GM18502 (cell line): ENCODE measurements around the gene GRAMD1A.
"Not testable (repeated sequence)": the region's sequence is repeated elsewhere in the genome, so short reads cannot be mapped to it uniquely, and the experiment has no call there.

Experiments
- ATAC-seq: cut with Tn5 transposase; IDR thresholded peaks from one replicate; pipeline ENCODE4 v1.9.1; 2021; ENCODE audit warnings: mild to moderate bottlenecking; ENCODE audit not compliant: unreplicated experiment, poor library complexity

GRAMD1A gene

GRCh38 chr19:35015270-35015953 is 15.3 kb downstream of the GRAMD1A start:
- ATAC-seq = no peak

DNA sequence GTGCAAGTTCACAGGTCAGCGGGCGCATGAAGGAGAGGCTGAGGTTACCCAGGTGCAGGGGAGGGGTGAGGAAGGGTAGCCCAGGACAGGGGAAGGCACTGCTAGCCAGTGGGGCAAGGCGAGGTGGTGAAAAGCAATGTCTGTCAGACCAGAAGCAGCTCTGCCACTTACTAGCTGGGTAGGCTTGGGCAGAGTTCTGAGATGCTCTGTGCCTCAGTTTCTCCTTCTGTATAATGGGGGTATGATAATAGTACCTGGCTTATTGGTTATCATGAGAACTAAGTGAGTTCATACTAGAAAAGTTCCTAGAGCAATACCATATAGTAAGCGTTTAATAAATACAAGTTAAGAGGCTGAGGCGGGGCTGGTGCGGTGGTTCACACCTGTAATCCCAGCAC is 15.8 kb downstream of the GRAMD1A start:
- ATAC-seq = no peak

DNA sequence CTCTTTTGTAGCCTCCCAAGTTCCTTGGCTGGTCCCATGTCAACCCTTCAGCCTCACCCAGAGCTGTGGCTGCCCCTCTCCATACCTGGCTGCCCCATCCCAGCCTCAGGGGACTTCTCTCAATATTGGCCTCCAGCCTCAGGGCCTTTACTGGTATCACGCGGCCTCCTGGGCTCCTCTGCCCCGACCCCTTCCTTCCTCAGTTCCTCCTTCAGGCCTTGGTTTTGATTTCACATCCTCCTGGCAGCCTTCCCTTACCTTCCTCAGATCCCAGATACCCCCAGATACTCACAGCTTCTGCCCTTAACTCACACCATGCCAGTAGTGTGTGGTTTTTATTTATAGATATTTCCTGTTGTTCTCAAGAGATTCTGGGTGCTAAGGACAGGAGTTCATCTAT is 17.4 kb downstream of the GRAMD1A start:
- no peak for ATAC-seq

DNA sequence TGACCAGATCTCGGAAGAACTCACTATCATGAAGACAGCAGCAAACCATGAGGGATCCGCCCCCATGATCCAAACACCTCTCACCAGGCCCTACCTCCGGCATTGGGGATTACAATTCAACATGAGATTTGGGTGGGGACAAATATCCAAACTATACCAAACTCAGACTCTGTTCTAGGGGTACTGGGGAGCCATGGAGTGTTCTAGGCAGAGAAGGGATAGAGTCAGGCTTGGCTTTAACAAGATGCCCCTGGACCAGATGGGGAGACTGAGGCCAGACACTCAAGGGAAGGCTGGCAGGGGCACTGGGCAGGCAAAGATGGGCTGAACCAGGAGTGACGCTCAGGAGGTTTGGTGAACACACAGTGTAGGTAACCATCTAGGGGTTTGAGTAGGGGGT is 18.3 kb downstream of the GRAMD1A start:
- no peak for ATAC-seq

DNA sequence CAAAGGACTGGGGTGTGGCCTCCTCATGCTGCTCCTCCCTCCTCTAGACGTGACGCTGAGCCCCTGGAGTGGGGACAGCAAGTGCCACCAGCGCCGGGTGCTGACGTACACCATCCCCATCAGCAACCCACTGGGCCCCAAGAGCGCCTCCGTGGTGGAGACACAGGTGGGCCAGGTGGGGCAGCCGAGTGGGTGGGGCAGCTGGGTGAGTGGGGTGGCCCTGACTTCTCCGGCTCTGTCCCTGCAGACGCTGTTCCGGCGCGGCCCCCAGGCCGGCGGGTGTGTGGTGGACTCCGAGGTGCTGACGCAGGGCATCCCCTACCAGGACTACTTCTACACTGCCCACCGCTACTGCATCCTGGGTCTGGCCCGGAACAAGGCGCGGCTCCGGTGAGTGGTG is 19.0 kb downstream of the GRAMD1A start:
- no peak for ATAC-seq

- no peak for ATAC-seq
Measured at GRCh38 chr19:35021016-35021415, 20.9 kb downstream of the GRAMD1A start.

DNA sequence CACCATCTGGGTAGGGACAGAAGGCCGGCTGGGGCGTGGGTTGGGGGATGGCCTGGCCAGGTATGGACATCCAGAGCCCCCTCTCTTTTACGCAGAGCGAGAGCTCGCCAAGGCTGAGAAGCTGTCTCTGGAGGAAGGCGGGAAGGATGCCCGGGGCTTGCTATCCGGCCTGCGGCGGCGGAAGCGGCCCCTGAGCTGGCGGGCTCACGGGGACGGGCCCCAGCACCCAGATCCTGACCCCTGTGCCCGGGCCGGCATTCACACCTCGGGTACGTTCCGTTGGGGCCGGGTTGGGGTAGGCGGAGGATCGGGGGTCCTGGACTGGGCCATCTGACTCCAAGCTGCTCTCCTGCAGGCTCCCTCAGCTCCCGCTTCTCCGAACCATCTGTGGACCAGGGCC is 21.5 kb downstream of the GRAMD1A start:
- no peak for ATAC-seq

DNA sequence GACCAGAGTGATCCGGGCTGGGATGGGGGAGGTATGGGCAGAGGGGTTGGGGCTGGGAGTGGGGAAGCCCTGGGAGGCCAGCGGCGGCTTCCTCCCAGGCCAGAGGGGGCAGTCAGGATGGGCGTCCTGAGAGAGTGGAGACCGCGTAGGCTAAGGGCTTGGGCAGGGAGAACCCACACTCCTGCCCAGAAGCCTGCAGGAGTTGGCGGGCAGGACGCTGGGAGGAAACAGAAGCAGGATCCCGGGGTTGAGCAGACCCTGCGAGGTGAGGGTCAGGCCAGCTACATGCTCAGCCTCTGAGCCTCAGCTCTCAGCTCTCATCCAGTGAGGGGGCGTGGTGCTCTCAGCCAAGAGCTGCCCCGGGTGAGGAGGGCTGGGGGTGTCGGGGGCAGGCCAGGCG is 22.3 kb downstream of the GRAMD1A start:
- ATAC-seq = no peak

DNA sequence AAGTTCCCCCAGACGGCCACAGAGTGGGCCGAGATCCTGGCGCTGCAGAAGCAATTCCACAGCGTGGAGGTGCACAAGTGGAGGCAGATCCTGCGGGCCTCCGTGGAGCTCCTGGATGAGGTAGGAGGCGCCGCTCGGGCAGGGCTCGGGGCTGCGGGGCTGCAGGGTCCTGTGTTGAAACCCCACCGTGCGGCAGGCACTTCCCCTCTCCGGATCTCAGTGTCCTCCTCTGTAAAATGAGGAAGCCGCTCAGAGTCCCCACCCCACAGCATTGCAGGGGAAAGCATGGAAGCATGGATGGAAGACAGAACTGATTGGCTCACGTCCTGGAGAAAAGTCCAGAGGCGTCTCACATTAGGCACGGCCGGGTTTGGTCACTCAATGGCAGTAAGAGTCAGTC is 23.3 kb downstream of the GRAMD1A start:
- no peak for ATAC-seq

DNA sequence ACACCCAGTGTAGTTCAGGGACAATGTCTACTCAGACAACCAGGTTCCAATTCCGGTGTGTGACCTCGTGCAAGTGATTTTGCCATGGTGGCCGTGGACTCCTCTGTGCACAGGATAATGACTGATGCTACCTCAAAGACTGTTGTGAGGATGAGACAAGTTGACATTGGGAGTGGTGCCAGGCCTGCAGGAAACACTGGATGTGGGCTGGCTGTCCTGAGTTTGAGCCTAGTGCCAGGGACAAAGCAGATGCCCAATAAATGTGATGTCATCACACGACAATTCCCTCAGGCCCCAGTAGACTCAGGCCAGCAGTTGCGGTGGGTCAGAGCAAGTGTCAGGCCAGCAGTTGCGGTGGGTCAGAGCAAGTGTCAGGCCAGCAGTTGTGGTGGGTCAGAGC is 24.0 kb downstream of the GRAMD1A start:
- ATAC-seq = no peak

DNA sequence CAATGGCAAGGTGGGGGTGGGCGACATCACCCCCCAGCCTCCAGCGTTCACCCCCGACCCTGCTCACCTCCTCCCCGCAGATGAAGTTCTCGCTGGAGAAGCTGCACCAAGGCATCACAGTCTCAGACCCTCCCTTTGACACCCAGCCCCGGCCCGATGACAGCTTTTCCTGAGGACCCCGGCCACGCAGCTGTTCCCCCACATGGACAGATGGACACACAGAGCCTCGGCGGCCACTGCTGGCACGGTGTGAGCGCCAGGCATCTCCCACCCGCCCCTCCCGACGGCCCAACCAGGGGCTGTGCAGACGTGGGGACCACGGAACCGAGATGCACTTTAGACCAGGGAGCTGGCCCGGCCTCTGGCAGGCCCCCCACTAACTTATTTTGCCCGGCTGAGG is 25.8 kb downstream of the GRAMD1A start:
- no peak for ATAC-seq

DNA sequence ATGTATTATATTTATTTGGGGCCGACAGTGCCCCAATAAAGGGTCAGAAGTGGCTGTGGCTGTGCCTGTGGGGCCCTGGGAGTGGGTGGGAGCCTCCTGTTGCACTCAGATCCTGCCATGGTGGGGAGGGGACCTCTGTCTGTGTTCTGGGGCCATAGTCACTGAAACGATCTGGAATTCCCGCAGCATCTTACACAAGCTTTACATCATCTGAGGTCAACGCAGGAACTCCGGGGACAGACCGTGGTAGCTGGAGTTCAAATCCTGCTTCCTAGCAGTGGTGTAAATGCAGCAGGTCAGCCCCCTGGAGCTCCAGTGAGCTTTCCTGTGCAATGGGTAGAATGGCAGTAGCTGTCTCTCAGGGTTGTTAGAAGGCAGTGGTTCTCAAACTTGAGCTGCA is 26.3 kb downstream of the GRAMD1A start:
- ATAC-seq = no peak

GRCh38 chr19:35027009-35027408 is 26.9 kb downstream of the GRAMD1A start:
- no peak for ATAC-seq

DNA sequence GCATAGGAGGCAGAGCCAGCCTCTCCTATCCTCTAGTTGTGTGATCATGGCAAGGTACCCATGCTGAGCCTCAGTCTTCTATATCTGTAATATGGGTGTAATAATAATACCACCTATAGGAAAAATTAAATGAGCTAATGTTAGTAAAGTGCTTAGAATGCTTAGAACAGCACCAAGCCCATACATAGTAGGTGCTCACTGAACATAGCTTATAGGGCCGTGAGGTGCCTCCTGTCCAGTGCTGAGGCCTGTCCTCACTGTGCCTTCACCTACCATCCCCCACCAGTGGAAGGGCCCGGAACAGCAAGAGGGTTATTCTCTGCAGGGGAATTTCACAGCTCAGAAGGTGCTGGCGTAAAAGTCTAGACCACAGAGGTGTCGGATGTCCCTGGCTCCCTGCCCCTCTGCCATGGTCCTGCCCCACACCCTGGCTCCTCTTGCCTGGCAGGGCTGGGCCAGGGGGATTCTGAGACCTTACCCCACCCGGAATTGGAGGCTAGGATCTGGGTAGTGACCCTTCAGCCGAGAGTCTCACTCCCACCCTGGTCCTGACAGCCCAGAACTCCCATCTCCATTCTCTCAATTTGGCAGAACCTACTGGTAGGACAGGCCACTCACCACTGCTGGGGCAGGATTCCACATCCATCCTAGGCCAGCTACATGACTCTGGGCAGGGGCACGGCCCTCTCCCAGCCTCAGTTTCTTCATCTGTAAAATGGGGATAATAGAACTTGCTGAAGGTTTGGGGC is 27.9 kb downstream of the GRAMD1A start:
- ATAC-seq = no peak

- ATAC-seq = not testable (repeated sequence)
Measured at GRCh38 chr19:35028600-35028885, 28.4 kb downstream of the GRAMD1A start.

DNA sequence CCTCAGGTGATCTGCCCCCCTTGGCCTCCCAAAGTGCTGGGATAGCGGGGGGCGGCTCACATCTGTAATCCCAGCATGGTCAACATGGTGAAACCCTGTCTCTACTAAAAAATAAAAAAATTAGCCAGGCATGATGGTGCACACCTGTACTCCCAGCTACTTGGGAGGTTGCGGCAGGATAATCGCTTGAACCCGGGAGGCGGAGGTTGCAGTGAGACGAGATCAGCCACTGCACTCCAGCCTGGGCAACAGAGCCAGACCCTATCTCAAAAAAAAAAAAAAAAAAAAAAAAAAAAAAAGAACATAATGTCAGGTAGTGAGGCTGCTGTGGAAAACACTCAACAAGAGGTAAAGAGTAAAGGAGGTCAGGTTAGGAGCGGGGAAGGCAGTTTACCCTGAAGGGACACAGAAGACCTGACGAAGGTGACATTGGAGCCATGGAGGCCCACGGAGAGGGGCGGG is 29.2 kb downstream of the GRAMD1A start:
- ATAC-seq = not testable (repeated sequence)

DNA sequence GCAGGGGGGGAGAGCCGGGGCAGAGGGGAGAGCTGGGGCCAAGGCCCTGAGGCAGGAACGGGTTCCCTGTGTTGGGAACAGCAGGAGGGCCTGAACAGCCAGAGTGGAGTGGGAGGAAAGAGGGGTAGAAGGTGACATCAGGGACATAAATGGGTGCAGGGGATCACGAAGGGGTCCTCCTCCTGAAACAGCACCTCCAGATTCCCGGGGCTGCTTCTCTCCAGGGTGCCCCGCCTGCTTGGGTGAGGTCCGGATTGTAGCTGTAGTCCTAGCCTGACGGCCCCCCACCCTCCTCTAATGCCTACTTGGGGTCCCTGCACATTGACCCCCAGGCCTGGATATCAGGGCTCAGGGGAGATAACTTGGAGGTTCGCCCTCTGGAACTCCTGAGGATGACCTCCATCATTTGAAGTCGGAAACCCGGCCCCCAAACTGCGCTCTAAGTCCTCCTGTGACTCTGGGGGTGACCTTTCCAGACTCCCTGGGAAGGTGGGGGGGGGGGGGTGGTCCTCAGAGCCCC is 29.7 kb downstream of the GRAMD1A start:
- ATAC-seq = no peak

GRCh38 chr19:35030257-35031071 is 30.3 kb downstream of the GRAMD1A start, which contains the start of gene SCN1B:
SCN1B (plus strand) TSS chr19:35030470; CDS start chr19:35030821, 351 bp downstream.
- no peak for ATAC-seq

DNA sequence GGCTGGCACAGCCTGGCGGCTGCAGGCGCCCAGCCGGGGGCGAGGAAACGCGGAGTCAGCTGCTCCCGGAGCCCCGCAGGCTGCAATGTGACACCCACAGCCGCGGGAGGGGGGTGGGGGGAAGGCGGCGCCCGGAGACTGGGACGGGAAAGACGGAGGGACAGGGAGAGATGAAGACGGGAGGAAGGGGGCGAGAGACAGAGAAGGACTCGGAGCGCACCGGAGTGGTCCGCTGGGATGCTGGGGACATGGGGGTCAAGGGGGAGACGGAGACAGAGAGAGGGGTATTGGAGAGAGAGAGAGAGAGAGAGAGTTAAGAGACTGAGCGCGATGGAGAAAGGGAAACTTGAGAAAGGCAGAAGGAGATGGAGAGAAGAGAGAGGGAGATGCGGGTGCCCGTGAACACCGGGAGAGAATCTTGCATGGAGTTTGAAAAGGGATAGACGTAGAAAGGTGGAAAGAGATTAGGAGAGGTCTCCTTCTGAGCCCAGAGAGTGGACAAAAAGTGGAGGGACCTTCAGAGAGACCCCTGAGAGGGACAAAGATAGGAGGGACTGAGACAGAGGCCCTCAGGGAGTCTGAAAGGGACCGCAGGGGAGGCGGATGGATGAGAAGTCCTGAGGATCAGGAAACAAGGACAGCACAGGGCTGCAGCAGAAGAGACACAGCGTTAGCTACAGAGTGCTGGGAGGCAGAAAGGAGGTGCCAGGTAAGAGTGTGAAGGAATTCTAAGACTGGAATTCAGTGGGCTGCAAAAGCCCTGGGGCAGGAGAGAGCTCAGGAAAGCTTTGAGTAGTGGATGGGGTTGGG is 31.2 kb downstream of the GRAMD1A start:
- ATAC-seq = no peak

GRCh38 chr19:35032356-35032865 is 32.3 kb downstream of the GRAMD1A start:
- ATAC-seq = no peak
